Neuronal stem cell (in vitro differentiated cells): ENCODE results near the gene DDX6.

ENCODE experiments used
- DNase-seq: peaks from one replicate; pipeline ENCODE4 v3.0.0-alpha.2; 2013; ENCODE audit warnings: low spot score
- H2AFZ ChIP-seq: one replicate; pipeline ENCODE4 v1.6.1; 2013; ENCODE audit warnings: mild to moderate bottlenecking, low read length, inconsistent platforms
- H2AK5ac ChIP-seq: 2 replicates; pipeline ENCODE4 v1.6.1; 2013; ENCODE audit warnings: low read depth, mild to moderate bottlenecking, inconsistent platforms, low read length, moderate library complexity, mixed read lengths
- H2BK120ac ChIP-seq: 2 replicates; pipeline ENCODE4 v1.6.1; 2013; ENCODE audit warnings: low read depth, mild to moderate bottlenecking, inconsistent platforms, low read length, moderate library complexity, mixed read lengths
- H2BK12ac ChIP-seq: one replicate; pipeline ENCODE4 v1.6.1; 2013; ENCODE audit warnings: low read length, inconsistent platforms
- H2BK15ac ChIP-seq: 2 replicates; pipeline ENCODE4 v1.6.1; 2013; ENCODE audit warnings: mild to moderate bottlenecking, low read length, inconsistent platforms, mixed read lengths
- H2BK5ac ChIP-seq: one replicate; pipeline ENCODE4 v1.6.1; 2013; ENCODE audit warnings: inconsistent platforms, mild to moderate bottlenecking, low read length, moderate library complexity
- H3K14ac ChIP-seq: one replicate; pipeline ENCODE4 v1.6.1; 2013; ENCODE audit warnings: low read length, inconsistent platforms
- H3K18ac ChIP-seq: 2 replicates; pipeline ENCODE4 v1.6.1; 2013; ENCODE audit warnings: low read length, inconsistent platforms
- H3K23ac ChIP-seq: 2 replicates; pipeline ENCODE4 v1.6.1; 2013; ENCODE audit warnings: low read depth, mild to moderate bottlenecking, mixed read lengths, low read length, inconsistent platforms; ENCODE audit not compliant: poor library complexity
- H3K27ac ChIP-seq: replicated peaks from 3 replicates; pipeline ENCODE4 v1.5.1; 2013; ENCODE audit warnings: low read length, inconsistent platforms
- H3K27me3 ChIP-seq, 3 experiments: 2 replicates each; pipeline ENCODE4 v1.6.1; 2013; ENCODE audit warnings: low read length in 3 of 3, mild to moderate bottlenecking in 2 of 3, inconsistent platforms in 1 of 3, low read depth in 1 of 3, mixed read lengths in 1 of 3, moderate library complexity in 1 of 3; ENCODE audit not compliant: control insufficient read depth in 3 of 3, insufficient read depth in 3 of 3
- H3K36me3 ChIP-seq, 2 donors: replicated peaks in 1 of 2; 2 replicates each; pipeline ENCODE4 v1.6.1; 2013; ENCODE audit warnings: low read length in 2 of 2; ENCODE audit not compliant: control insufficient read depth in 2 of 2, insufficient read depth in 2 of 2
- H3K4ac ChIP-seq: 2 replicates; pipeline ENCODE4 v1.6.1; 2013; ENCODE audit warnings: inconsistent platforms, mild to moderate bottlenecking, low read length, moderate library complexity
- H3K4me1 ChIP-seq, 2 donors: 1 replicate in 1 of 2; 2 replicates in 1 of 2; pipeline ENCODE4 v1.6.1; 2013; ENCODE audit warnings: low read length in 2 of 2, low read depth in 1 of 2; ENCODE audit not compliant: control insufficient read depth in 2 of 2, insufficient read depth in 1 of 2
- H3K4me2 ChIP-seq: one replicate; pipeline ENCODE4 v1.6.1; 2013; ENCODE audit warnings: mild to moderate bottlenecking, low read length, inconsistent platforms; ENCODE audit not compliant: insufficient read depth, poor library complexity, severe bottlenecking
- H3K4me3 ChIP-seq, 2 donors: 2 replicates each; pipeline ENCODE4 v1.5.1; 2013; ENCODE audit warnings: low read length in 2 of 2, mild to moderate bottlenecking in 2 of 2, inconsistent platforms in 1 of 2, moderate library complexity in 1 of 2
- H3K79me1 ChIP-seq: one replicate; pipeline ENCODE4 v1.6.1; 2013; ENCODE audit warnings: low read depth, mild to moderate bottlenecking, inconsistent platforms, low read length, moderate library complexity
- H3K9ac ChIP-seq: one replicate; pipeline ENCODE4 v1.6.1; 2013; ENCODE audit warnings: mild to moderate bottlenecking, low read depth, low read length, inconsistent platforms; ENCODE audit not compliant: poor library complexity
- H3K9me3 ChIP-seq, 2 donors: replicated peaks in 1 of 2; 2 replicates each; pipeline versions ENCODE3 to v1.6.1; 2013; ENCODE audit warnings: low read length in 2 of 2, mild to moderate bottlenecking in 2 of 2, inconsistent platforms in 1 of 2, low read depth in 1 of 2, mixed read lengths in 1 of 2, moderate library complexity in 1 of 2; ENCODE audit not compliant: control insufficient read depth in 2 of 2, insufficient read depth in 1 of 2
- H4K8ac ChIP-seq: one replicate; pipeline ENCODE4 v1.6.1; 2013; ENCODE audit warnings: low read depth, mild to moderate bottlenecking, inconsistent platforms, low read length, moderate library complexity
- H4K91ac ChIP-seq: one replicate; pipeline ENCODE4 v1.6.1; 2013; ENCODE audit warnings: low read length, low read depth, mild to moderate bottlenecking, inconsistent platforms; ENCODE audit not compliant: poor library complexity
- WGBS, 2 donors: extraction: QIAGEN DNeasy Blood & Tissue Kit; methylation state at CpG; one replicate each; pipeline ENCODE4 v1.1.7; 2013; ENCODE audit warnings: missing lambda C conversion rate in 2 of 2, mixed read lengths in 1 of 2; ENCODE audit not compliant: insufficient read length in 2 of 2, insufficient replicate concordance in 1 of 2; ENCODE audit errors: extremely low coverage in 2 of 2; 5-methylcytosine and 5-hydroxymethylcytosine counted together

The DDX6 gene

GRCh38 chr11:118705111-118705741 is 85.7 kb downstream of the DDX6 start:
- H3K27me3 ChIP-seq, result peaks cover 0 to 16% (median 0%) of the 10 kb centered on the region in 3 experiments
- no peak overlapping the region for H2BK15ac ChIP-seq
- H2BK5ac ChIP-seq, result no peak overlapping the region
- H3K36me3 ChIP-seq, result no peaks in the 10 kb centered on the region
- H2AK5ac ChIP-seq, result no peak overlapping the region
- H3K14ac ChIP-seq, result no peak overlapping the region
- H3K4me2 ChIP-seq, result no peak overlapping the region
- H3K9me3 ChIP-seq, result peaks cover 0 to 3% of the 10 kb centered on the region in 2 donors
- no peak overlapping the region for H2BK12ac ChIP-seq
- no peak overlapping the region for H3K27ac ChIP-seq
- H4K8ac ChIP-seq, result no peak overlapping the region
- peak overlapping the region; percentile 86 for H2AFZ ChIP-seq
- H3K23ac ChIP-seq, result no peak overlapping the region
- H3K9ac ChIP-seq, result no peak overlapping the region
- peaks cover 9 to 12% of the 10 kb centered on the region in 2 donors for H3K4me1 ChIP-seq
- no peak overlapping the region for H4K91ac ChIP-seq
- H3K79me1 ChIP-seq, result no peaks in the 10 kb centered on the region
- DNase-seq, result no peak
- H3K18ac ChIP-seq, result peak overlapping the region; percentile 72
- no peak overlapping the region for H3K4ac ChIP-seq
- H2BK120ac ChIP-seq, result no peak overlapping the region
- H3K4me3 ChIP-seq, result peak overlapping the region in 1 of 2 donors; percentile 18
- WGBS, 2 donors, result no CpG with 5 or more reads among the region's 15 CpGs

DNA sequence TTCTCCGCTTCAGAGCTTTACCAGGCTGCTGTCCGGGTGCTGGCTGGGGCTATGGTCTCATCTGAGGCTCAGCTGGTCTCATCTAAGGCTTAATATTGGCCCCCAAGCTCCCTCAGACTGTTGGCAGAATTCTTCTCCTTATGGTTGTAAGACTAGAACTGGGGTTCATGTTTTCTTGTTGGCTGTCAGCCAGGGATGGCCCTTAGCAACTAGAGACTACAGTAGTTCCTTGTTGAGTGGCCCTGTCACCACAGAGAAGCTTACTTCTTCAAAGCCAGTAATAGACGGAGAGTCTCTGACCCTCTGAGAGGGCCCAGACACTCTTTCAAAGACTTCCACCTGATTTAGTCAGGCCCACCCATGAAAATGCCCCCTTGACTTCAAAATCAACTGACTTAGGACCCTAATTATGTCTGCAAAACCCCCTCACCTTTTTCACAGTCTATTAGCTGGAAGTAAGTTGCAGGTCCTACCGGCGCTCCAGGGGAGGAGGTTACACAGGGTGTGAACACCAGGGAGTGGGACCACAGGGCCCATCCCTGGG is 87.3 kb downstream of the DDX6 start:
- H3K9ac ChIP-seq, result no peak overlapping the region
- H3K79me1 ChIP-seq, result no peaks in the 10 kb centered on the region
- H3K4ac ChIP-seq, result no peak overlapping the region
- no peak overlapping the region for H4K8ac ChIP-seq
- H2AFZ ChIP-seq, result no peak overlapping the region
- no peak overlapping the region for H3K23ac ChIP-seq
- H2BK15ac ChIP-seq, result no peak overlapping the region
- H2BK5ac ChIP-seq, result no peak overlapping the region
- H3K27ac ChIP-seq, result no peak overlapping the region
- H2AK5ac ChIP-seq, result peak overlapping the region; percentile 33
- H3K4me1 ChIP-seq, result peaks cover 9 to 12% of the 10 kb centered on the region in 2 donors
- H3K27me3 ChIP-seq, result peaks cover 0 to 13% (median 0%) of the 10 kb centered on the region in 3 experiments
- H3K4me3 ChIP-seq, result no peak overlapping the region
- no peak overlapping the region for H3K4me2 ChIP-seq
- DNase-seq, result no peak
- H3K9me3 ChIP-seq, result peaks cover 0 to 3% of the 10 kb centered on the region in 2 donors
- H3K18ac ChIP-seq, result no peak overlapping the region
- H4K91ac ChIP-seq, result no peak overlapping the region
- no peak overlapping the region for H2BK120ac ChIP-seq
- H3K14ac ChIP-seq, result no peak overlapping the region
- H3K36me3 ChIP-seq, result no peaks in the 10 kb centered on the region
- no CpG with 5 or more reads among the region's 5 CpGs for WGBS, 2 donors
- H2BK12ac ChIP-seq, result no peak overlapping the region

DNA sequence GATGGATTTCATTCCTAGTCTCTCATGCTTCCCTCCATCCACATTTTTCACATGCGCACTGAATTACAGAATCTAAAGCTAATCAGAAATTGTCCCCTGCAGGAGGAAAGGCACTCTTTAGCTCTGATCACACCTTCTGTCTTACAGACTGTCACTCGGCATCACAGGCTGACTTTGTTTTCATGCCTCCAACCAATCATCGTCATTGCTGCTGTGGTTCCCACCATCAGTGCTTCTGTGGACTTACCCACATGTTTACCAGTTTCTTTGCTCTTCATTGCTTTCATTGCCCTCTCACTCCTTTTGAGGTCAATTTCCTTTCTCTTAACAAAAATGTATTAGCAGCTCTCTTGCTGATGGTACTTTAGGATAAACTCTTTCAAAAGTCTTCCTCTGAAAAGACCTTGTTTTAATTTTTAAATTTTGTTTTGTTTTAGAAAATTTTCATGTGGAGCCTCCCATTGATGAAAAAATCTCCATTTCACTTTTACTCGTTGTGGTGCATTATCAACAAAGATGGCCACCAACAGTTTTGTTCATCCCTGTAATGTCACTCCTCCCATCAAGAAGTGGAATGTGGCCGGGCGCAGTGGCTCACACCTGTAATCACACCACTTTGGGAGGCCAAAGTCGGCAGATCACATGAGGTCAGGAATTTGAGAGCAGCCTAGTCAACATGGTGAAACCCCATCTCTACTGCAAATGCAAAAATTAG is 91.3 kb downstream of the DDX6 start:
- Histone ChIP-seq H3K9me3 (peaks cover 0 to 3% of the 10 kb centered on the region in 2 donors), H3K4me1 (no peaks in the 10 kb centered on the region), H4K91ac (no peak overlapping the region), H3K9ac (no peak overlapping the region), H2BK12ac (no peak overlapping the region), H2BK15ac (no peak overlapping the region), H3K4me2 (no peak overlapping the region), H3K14ac (no peak overlapping the region), H2AFZ (no peak overlapping the region), H3K18ac (no peak overlapping the region), H3K27ac (no peak overlapping the region), H3K27me3 (no peaks in the 10 kb centered on the region), H2AK5ac (no peak overlapping the region), H3K36me3 (no peaks in the 10 kb centered on the region), H3K4ac (no peak overlapping the region), H2BK5ac (no peak overlapping the region), H3K79me1 (no peaks in the 10 kb centered on the region), H3K4me3 (no peak overlapping the region), H2BK120ac (no peak overlapping the region), H4K8ac (no peak overlapping the region), H3K23ac (no peak overlapping the region)
- DNase-seq, result no peak
- WGBS, 2 donors, result no CpG with 5 or more reads among the region's 7 CpGs
